GM12891 (cell line): ENCODE measurements around the gene KPNA2.

Experiments used
- POLR2A ChIP-seq: IDR thresholded peaks from 2 replicates; pipeline ENCODE4 v1.6.1; 2011; ENCODE audit warnings: low read depth, low read length, control low read depth
- POLR2AphosphoS5 ChIP-seq: IDR thresholded peaks from 2 replicates; pipeline ENCODE4 v1.6.1; 2011; ENCODE audit warnings: low read depth, low read length, control low read depth
- SPI1 ChIP-seq: IDR thresholded peaks from 2 replicates; pipeline ENCODE4 v1.6.1; 2011; ENCODE audit warnings: low read depth, low read length, control low read depth
- TAF1 ChIP-seq: IDR thresholded peaks from 2 replicates; pipeline ENCODE4 v1.6.1; 2011; ENCODE audit warnings: low read depth, low read length, control low read depth

- TF ChIP-seq POLR2A (no peak), POLR2AphosphoS5 (no peak), SPI1 (no peak), TAF1 (no peak)
Measured at GRCh38 chr17:68095205-68095811, 59.8 kb downstream of the KPNA2 start.
